Esophagus muscularis mucosa (tissue), 4 donors: Measurements from ENCODE around the gene B9D2.

Experiments used
- CTCF ChIP-seq, 3 experiments: fragments of 200-600 bp in 2 of 3; fragments of 450-650 bp in 1 of 3; sonication (generic) in 2 of 3; IDR thresholded peaks; one replicate each; pipeline ENCODE4 v1.5.1; 2017 to 2019; ENCODE audit warnings: antibody characterized with exemption in 3 of 3, mild to moderate bottlenecking in 2 of 3, moderate library complexity in 1 of 3
- EP300 ChIP-seq: sonication (generic); formaldehyde crosslinking; IDR thresholded peaks from one replicate; pipeline ENCODE4 v1.6.1; 2017; ENCODE audit warnings: antibody characterized with exemption
- POLR2A ChIP-seq: fragments of 450-650 bp; IDR thresholded peaks from one replicate; pipeline ENCODE4 v1.6.1; 2017; ENCODE audit warnings: antibody characterized with exemption, moderate library complexity, mild to moderate bottlenecking, low read depth
- POLR2AphosphoS5 ChIP-seq, 2 donors: sonication (generic); formaldehyde crosslinking; IDR thresholded peaks; one replicate each; pipeline ENCODE4 v1.6.1; 2017; ENCODE audit warnings: antibody characterized with exemption in 2 of 2

- TF ChIP-seq CTCF (IDR thresholded peaks at IDR 0.05) (no peak), EP300 (no peak), POLR2A (no peak), POLR2AphosphoS5 (IDR thresholded peaks at IDR 0.05) (no peak)
Observed at GRCh38 chr19:41327076-41327575, 36.8 kb downstream of the B9D2 start.
